22Rv1 (cell line): ENCODE data around the gene MAGEA3.
"Not testable (repeated sequence)": the region's sequence is repeated elsewhere in the genome, so short reads cannot be mapped to it uniquely, and the experiment has no call there.

Experiments used
- H3K27ac ChIP-seq: fragments of 450-650 bp; 2 replicates; pipeline ENCODE4 v1.5.1; 2017
- CTCF ChIP-seq: fragments of 450-650 bp; IDR thresholded peaks from 2 replicates; pipeline ENCODE4 v1.5.1; 2017; ENCODE audit warnings: mild to moderate bottlenecking
- ZFX ChIP-seq: fragments of 450-650 bp; IDR thresholded peaks from 2 replicates; pipeline ENCODE4 v1.6.1; 2017; ENCODE audit warnings: antibody characterized with exemption, borderline replicate concordance

MAGEA3 gene, protein sequence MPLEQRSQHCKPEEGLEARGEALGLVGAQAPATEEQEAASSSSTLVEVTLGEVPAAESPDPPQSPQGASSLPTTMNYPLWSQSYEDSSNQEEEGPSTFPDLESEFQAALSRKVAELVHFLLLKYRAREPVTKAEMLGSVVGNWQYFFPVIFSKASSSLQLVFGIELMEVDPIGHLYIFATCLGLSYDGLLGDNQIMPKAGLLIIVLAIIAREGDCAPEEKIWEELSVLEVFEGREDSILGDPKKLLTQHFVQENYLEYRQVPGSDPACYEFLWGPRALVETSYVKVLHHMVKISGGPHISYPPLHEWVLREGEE

GRCh38 chrX:152697952-152698931 is at the start of gene MAGEA3:
Gene MAGEA3, plus strand, starts transcription at chrX:152698794. Its CDS starts 2,039 bp downstream, at chrX:152700833.
- not testable (repeated sequence) for H3K27ac ChIP-seq

DNA sequence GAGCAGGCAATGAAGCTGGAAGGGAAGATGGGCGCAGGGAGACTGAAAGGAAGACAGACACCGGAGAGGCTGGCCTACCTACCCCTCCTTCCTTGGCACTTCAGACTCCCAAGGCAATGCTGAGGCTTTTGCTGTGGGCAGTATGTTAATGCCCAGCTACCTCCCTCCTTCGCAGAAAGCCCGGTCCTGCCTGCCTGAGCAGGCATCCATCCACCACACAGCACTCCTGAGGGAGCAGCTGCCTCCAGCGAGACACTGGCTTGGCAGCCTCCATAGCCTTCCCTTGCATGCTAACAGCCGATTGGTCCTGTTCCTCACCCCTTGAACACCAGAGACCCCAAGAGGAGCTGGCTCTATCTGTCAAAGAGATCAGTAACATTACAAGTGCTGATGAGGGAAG is 46.5 kb upstream of the MAGEA3 start:
- TF ChIP-seq ZFX (no peak), CTCF (no peak)
- no peak overlapping the region for H3K27ac ChIP-seq

DNA sequence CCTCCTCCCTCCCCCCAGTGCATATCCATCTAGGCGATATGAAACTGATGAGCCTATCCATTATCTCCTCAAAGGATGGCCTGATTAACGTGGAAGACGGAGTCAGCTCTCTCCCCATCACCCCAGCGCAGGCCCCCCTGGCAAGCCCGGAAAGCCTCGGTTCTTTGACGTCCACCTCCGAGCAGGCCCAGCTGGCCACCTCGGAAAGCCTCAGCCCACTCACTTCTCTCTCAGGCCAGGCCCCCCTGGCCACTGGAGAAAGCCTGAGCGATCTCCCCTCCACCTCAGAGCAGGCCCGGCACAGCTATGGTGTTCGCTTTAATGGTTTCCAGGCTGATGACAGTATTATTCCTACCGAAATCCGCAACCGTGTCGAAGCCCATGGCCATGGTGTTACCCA is 46.1 kb upstream of the MAGEA3 start:
- no peak for TF ChIP-seq CTCF
- TF ChIP-seq ZFX = no peak

DNA sequence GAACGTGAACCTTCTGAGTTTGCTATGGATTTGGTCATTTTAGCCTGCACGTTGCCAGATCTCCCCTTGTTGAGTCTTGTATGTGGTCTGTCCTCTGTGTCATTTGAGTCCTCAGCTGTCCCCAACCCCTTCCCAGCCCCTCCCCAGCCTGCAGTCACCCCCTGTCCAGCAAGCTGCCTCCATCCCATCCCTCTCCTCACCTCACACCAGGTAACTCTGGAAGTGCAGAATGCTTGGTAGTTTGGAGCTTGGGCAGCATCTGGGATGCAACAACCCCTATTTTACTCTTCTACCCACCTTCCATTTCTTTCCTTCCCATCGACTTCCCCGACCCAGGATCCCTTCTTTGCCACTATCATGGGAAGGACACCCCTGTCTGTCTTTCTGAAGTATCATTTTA is 42.5 kb upstream of the MAGEA3 start:
- no peak overlapping the region for H3K27ac ChIP-seq
- TF ChIP-seq CTCF (no peak), ZFX (no peak)

More for the DNA sequence above, 46.1 kb upstream of the MAGEA3 start:
- no peak overlapping the region for H3K27ac ChIP-seq

GRCh38 chrX:152656890-152657289 is 41.7 kb upstream of the MAGEA3 start:
- no peak for TF ChIP-seq ZFX
- TF ChIP-seq CTCF = no peak
- H3K27ac ChIP-seq = no peak overlapping the region

- TF ChIP-seq ZFX = no peak
- peak; percentile 20; the same call in 1 of the 2 replicates for TF ChIP-seq CTCF
- no peak overlapping the region for H3K27ac ChIP-seq
These were observed 40.3 kb upstream of the MAGEA3 start for GRCh38 chrX:152658302-152658701.

- TF ChIP-seq CTCF (no peak), ZFX (no peak)
These were observed 35.5 kb upstream of the MAGEA3 start for GRCh38 chrX:152663086-152663485.

More at GRCh38 chrX:152663086-152663485, 35.5 kb upstream of the MAGEA3 start:
- H3K27ac ChIP-seq = no peak overlapping the region
